CD4-positive, CD25-positive, alpha-beta regulatory T cell (primary cell): ENCODE results near the gene HK3. TPM values are rescaled to one million over a fixed set of nuclear protein-coding genes. Genes with fewer than 3 reads are reported as not detected.

Experiments
- ATAC-seq, 2 donors: fragments of 150-1000 bp; cut with Tn5 transposase; one replicate each; pipeline ENCODE4 v1.10.0; 2021; ENCODE audit warnings: low read depth in 2 of 2, moderate number of reproducible peaks in 2 of 2, moderate library complexity in 1 of 2
- DNase-seq, 3 donors: peaks; one replicate each; pipeline versions ENCODE4 v3.0.0 to v3.0.0-alpha.2; 2012 to 2022; ENCODE audit warnings: mixed read lengths in 1 of 3
- H3K27ac ChIP-seq: one replicate; pipeline ENCODE4 v1.7.0; 2013; ENCODE audit warnings: mild to moderate bottlenecking, low read length; ENCODE audit not compliant: insufficient read depth, poor library complexity, severe bottlenecking
- H3K27me3 ChIP-seq: one replicate; pipeline ENCODE4 v1.7.0; 2013; ENCODE audit warnings: low read length; ENCODE audit not compliant: control insufficient read depth, insufficient read depth
- H3K36me3 ChIP-seq: one replicate; pipeline ENCODE4 v1.7.0; 2013; ENCODE audit warnings: mild to moderate bottlenecking, low read length, moderate library complexity; ENCODE audit not compliant: control insufficient read depth, insufficient read depth
- H3K4me1 ChIP-seq: 2 replicates; pipeline ENCODE4 v1.7.0; 2013; ENCODE audit warnings: mild to moderate bottlenecking, low read length; ENCODE audit not compliant: insufficient read depth, control insufficient read depth, poor library complexity, severe bottlenecking
- H3K4me3 ChIP-seq: one replicate; pipeline ENCODE4 v1.7.0; 2013; ENCODE audit warnings: low read depth, mild to moderate bottlenecking, low read length, moderate library complexity
- H3K9me3 ChIP-seq, 2 experiments: 1 replicate in 1 of 2; 2 replicates in 1 of 2; pipeline ENCODE4 v1.7.0; 2013; ENCODE audit warnings: low read length in 2 of 2, mild to moderate bottlenecking in 1 of 2, moderate library complexity in 1 of 2; ENCODE audit not compliant: control insufficient read depth in 2 of 2
- H3K27ac Mint-ChIP-seq, 3 donors: one replicate each; pipeline ENCODE4 v1.8.0; 2020 to 2022; ENCODE audit warnings: mild to moderate bottlenecking in 3 of 3, mixed read lengths in 3 of 3, moderate library complexity in 2 of 3
- H3K27me3 Mint-ChIP-seq: one replicate; pipeline ENCODE4 v1.8.0; 2022; ENCODE audit warnings: mild to moderate bottlenecking, mixed read lengths
- H3K36me3 Mint-ChIP-seq: one replicate; pipeline ENCODE4 v1.8.0; 2020; ENCODE audit warnings: mixed read lengths
- H3K4me1 Mint-ChIP-seq, 4 donors: one replicate each; pipeline ENCODE4 v1.8.0; 2020 to 2022; ENCODE audit warnings: mixed read lengths in 4 of 4, mild to moderate bottlenecking in 1 of 4
- H3K4me3 Mint-ChIP-seq, 4 donors: one replicate each; pipeline ENCODE4 v1.8.0; 2020 to 2022; ENCODE audit warnings: mild to moderate bottlenecking in 4 of 4, mixed read lengths in 4 of 4, moderate library complexity in 3 of 4
- H3K9me3 Mint-ChIP-seq, 7 donors: one replicate each; pipeline ENCODE4 v1.8.0; 2020 to 2022; ENCODE audit warnings: mixed read lengths in 7 of 7, mild to moderate bottlenecking in 3 of 7, moderate library complexity in 2 of 7
- polyA plus RNA-seq, 4 donors: library from polyadenylated mRNA; unstranded; fragments of 300-500 nt; fragmentation: Illumina TruSeq; gene quantifications; one replicate each; pipeline ENCODE4 v1.2.3, GENCODE V29; 2021
- total RNA-seq: library from RNA; stranded (reverse); gene quantifications from one replicate; pipeline ENCODE4 v1.2.3, GENCODE V29; 2022

Gene HK3
- total and polyA plus RNA-seq, 5 donors from 2014 or later, result 0.09 to 0.33 (median 0.23) TPM; not detected in 1

DNA sequence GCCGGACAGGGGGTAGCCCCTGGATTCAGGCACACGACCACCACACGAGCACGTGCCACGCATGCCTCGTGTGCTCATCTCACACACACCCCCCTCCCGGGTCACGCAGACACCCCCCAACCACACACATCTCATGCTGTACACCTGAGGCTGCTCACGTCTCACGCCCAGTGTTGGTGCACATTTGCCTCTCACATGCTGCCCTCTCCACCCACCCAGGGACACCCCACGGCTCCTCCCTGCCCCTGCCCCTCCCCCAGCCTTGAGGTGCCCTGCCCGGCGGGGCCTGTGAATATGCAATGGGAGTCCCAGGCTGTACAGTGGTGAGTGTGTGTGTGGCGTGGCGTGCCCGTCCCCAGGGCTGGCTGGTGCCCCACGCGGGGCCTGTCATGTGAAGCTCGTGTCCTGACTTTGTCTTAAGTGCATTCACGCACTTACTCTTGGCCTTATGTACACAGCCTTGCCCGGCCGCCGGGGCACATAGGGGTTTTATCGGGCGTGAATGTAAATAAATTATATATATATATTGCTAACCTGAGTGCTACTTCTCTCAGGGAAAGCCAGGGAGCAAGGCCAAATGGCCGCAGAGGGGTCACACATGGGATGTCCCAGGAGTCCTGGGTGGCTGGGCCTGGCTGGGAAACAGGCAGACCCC, 18.7 kb downstream of the HK3 start:
- Mint-ChIP-seq H3K27me3 (peaks cover 12% of the 10 kb centered on the region), H3K4me1 (peaks cover 0 to 10% (median 5%) of the 10 kb centered on the region in 4 donors), H3K27ac (no peak overlapping the region), H3K9me3 (no peaks in the 10 kb centered on the region), H3K36me3 (no peaks in the 10 kb centered on the region), H3K4me3 (no peak overlapping the region)
- peaks cover 2% of the 10 kb centered on the region for H3K4me1 ChIP-seq
- H3K4me3 ChIP-seq, result no peak overlapping the region
- H3K9me3 ChIP-seq, result no peaks in the 10 kb centered on the region
- H3K27me3 ChIP-seq, result no peaks in the 10 kb centered on the region
- ATAC-seq (no peak), DNase-seq (no peak)
- no peak overlapping the region for H3K27ac ChIP-seq
- no peaks in the 10 kb centered on the region for H3K36me3 ChIP-seq

DNA sequence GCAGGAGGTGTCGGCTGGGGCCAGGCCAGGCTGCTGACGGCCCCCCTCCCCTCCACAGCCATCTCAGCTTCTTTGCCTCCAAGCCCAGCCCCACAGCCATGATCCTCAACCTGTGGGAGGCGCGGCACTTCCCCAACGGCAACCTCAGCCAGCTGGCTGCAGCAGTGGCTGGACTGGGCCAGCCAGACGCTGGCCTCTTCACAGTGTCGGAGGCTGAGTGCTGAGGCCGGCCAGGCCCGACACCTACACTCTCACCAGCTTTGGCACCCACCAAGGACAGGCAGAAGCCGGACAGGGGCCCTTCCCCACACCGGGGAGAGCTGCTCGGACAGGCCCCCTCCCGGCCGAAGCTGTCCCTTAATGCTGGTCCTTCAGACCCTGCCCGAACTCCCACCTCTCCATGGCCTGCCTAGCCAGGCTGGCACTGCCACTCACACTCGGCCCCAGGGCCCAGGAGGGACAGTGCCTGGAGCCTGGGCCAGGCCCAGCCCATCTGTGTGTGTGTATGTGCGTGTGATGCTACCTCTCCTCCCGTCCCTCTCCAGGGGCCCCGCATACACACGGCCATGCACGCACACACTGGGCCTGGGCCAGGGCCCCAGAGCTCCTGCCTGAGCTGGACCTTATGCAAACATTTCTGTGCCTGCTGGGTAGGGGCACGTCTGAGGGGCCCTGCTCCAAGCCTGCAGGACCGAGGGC, 19.3 kb downstream of the HK3 start:
- H3K4me1 ChIP-seq, result peaks cover 2% of the 10 kb centered on the region
- ATAC-seq (no peak), DNase-seq (no peak)
- no peak overlapping the region for H3K27ac ChIP-seq
- no peaks in the 10 kb centered on the region for H3K9me3 ChIP-seq
- Mint-ChIP-seq H3K4me3 (no peak overlapping the region), H3K36me3 (no peaks in the 10 kb centered on the region), H3K27ac (no peak overlapping the region), H3K4me1 (peaks cover 0 to 11% (median 6%) of the 10 kb centered on the region in 4 donors), H3K9me3 (no peaks in the 10 kb centered on the region), H3K27me3 (peaks cover 14% of the 10 kb centered on the region)
- no peaks in the 10 kb centered on the region for H3K27me3 ChIP-seq
- no peaks in the 10 kb centered on the region for H3K36me3 ChIP-seq
- H3K4me3 ChIP-seq, result no peak overlapping the region

DNA sequence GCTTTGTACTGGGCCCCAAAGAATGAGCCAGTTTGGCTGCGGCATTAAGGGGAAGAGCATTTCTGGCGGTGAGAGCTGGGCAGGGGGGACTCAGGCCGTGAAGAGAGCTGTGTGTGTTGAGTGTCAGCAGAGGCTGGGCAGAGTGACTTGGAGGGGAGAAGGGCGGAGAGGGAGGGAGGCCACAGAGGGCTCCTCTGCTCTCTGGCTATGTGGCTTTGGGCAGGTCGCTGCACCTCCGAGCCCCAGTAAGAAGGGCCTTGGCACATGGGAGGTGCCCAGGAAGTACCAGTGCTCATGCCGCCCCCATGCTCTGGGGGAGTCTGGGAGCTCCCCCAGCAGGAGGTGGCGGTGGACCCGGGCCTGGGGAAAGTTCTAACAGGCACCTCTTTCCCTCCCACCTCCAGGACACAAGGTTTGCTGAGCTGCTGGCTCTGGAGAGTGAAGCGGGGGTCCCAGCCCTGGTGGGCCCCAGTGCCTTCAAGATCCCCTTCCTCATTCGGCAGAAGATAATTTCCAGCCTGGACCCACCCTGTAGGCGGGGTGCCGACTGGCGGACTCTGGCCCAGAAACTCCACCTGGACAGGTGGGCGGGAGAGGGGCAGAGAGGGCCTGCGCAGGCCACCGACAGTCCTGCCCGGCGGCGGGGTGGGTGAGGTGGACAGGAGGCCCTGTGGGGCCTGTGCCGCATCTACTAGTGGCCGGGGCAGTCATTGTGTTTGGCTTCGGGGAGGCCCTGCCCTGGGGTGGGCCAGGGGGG, 20.1 kb downstream of the HK3 start:
- no peaks in the 10 kb centered on the region for H3K27me3 ChIP-seq
- no peak overlapping the region for H3K27ac Mint-ChIP-seq

DNA sequence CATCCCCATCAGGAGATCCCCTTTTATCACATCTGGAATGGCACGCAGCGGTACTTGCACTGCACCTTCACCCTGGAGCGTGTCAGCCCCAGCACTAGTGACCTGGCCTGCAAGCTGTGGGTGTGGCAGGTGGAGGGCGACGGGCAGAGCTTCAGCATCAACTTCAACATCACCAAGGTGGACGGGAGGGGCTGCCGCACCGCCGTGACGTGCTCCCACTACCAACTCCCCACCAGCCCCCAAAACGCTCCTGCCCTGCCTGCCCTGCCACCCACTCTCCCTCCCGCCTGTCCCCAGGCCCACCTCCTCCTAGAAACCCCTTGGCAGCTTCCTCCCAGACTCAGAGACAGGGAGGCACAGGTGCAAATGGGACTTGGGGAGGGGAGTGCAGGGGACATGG, 20.7 kb downstream of the HK3 start:
- ATAC-seq (no peak), DNase-seq (no peak)
- H3K36me3 ChIP-seq, result no peaks in the 10 kb centered on the region
- no peaks in the 10 kb centered on the region for H3K36me3 Mint-ChIP-seq
- H3K9me3 ChIP-seq, result no peaks in the 10 kb centered on the region
- H3K4me1 Mint-ChIP-seq, result peaks cover 0 to 11% (median 6%) of the 10 kb centered on the region in 4 donors
- H3K4me3 Mint-ChIP-seq, result no peak overlapping the region
- H3K27me3 ChIP-seq, result no peaks in the 10 kb centered on the region
- H3K27ac ChIP-seq, result no peak overlapping the region
- H3K4me1 ChIP-seq, result peaks cover 2% of the 10 kb centered on the region
- no peak overlapping the region for H3K4me3 ChIP-seq
- H3K9me3 Mint-ChIP-seq, result peaks cover 0 to 2% (median 0%) of the 10 kb centered on the region in 7 donors
- H3K27me3 Mint-ChIP-seq, result peaks cover 14% of the 10 kb centered on the region
- H3K27ac Mint-ChIP-seq, result no peak overlapping the region

More for the DNA sequence above, 20.1 kb downstream of the HK3 start:
- H3K4me1 ChIP-seq, result peaks cover 2% of the 10 kb centered on the region
- no peaks in the 10 kb centered on the region for H3K9me3 ChIP-seq
- no peak for DNase-seq
- H3K27me3 Mint-ChIP-seq, result peaks cover 14% of the 10 kb centered on the region
- no peak overlapping the region for H3K4me3 ChIP-seq
- no peaks in the 10 kb centered on the region for H3K36me3 ChIP-seq
- no peak overlapping the region for H3K27ac ChIP-seq
- ATAC-seq, result no peak
- no peak overlapping the region for H3K4me3 Mint-ChIP-seq
- H3K36me3 Mint-ChIP-seq, result no peaks in the 10 kb centered on the region
- peaks cover 0 to 11% (median 6%) of the 10 kb centered on the region in 4 donors for H3K4me1 Mint-ChIP-seq
- no peaks in the 10 kb centered on the region for H3K9me3 Mint-ChIP-seq

DNA sequence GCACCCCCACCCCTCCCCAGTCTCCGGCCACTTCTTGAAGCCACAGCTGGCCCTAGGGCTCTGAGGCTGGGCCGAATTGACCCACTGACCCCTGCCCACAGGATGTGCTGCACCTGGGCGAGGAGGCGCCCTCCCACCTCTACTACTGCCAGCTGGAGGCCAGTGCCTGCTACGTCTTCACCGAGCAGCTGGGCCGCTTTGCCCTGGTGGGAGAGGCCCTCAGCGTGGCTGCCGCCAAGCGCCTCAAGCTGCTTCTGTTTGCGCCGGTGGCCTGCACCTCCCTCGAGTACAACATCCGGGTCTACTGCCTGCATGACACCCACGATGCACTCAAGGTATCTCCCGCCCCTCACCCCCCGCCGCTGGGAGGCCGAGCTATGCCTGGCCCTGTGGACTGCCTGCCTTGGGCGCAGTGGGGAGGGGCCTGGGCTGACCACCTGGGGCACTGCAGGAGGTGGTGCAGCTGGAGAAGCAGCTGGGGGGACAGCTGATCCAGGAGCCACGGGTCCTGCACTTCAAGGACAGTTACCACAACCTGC, 21.3 kb downstream of the HK3 start:
- Mint-ChIP-seq H3K4me1 (peaks cover 0 to 11% (median 6%) of the 10 kb centered on the region in 4 donors), H3K4me3 (no peak overlapping the region), H3K27ac (no peak overlapping the region), H3K9me3 (peaks cover 0 to 2% (median 0%) of the 10 kb centered on the region in 7 donors), H3K36me3 (no peaks in the 10 kb centered on the region), H3K27me3 (peaks cover 14% of the 10 kb centered on the region)
- no peak overlapping the region for H3K27ac ChIP-seq
- H3K9me3 ChIP-seq, result no peaks in the 10 kb centered on the region
- peaks cover 2% of the 10 kb centered on the region for H3K4me1 ChIP-seq
- H3K36me3 ChIP-seq, result no peaks in the 10 kb centered on the region
- no peak for DNase-seq
- H3K27me3 ChIP-seq, result no peaks in the 10 kb centered on the region
- H3K4me3 ChIP-seq, result no peak overlapping the region
- ATAC-seq, result no peak

DNA sequence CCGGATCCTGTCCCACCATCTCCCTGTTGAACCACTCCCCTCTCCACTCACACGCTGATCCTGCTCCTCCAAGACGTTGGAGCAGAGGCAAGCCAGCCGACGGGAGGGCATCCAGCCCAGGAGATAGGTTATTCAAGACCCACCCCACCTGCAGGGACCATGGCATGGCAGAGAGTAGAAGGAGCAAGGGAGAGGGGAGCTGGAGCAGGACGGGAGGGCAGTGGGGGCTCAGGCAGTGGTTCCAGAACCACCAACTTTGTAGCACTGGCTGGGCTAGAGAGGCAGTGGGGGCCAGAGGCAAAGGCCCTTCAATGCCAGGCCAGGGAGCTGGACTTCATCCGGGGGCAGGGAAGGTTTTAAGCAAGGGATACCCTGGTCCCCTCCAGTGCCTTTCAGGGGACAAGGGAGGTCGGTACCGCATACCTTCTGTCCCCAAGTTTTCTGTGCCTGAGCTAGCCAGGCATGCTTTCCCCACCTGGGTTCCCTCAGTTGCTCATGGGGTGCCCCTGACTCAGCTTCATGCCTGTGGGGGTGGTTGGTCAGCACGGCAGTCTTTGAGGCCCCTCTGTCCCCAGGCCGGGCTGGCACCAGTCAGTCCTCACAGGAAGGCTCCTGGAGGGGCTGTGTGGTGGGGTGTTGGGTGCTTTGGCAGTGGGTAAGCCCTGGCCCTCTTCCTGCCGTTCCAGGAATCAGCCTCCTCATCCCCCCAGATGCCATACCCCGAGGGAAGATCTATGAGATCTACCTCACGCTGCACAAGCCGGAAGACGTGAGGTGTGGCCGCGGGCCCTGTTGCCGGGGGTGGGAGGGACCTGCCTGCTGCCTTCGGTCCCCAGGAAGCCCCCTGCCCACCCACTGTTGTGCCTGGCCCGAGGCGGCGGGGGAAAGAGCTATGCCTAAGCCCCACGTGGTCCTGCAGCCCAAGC, 22.4 kb downstream of the HK3 start:
- H3K4me3 Mint-ChIP-seq, result peak overlapping the region in 1 of 4 donors; percentile 24
- no peak for DNase-seq

More for the DNA sequence above, 22.4 kb downstream of the HK3 start:
- Mint-ChIP-seq H3K27me3 (peaks cover 9% of the 10 kb centered on the region), H3K36me3 (no peaks in the 10 kb centered on the region), H3K4me1 (peaks cover 0 to 11% (median 6%) of the 10 kb centered on the region in 4 donors), H3K9me3 (peaks cover 0 to 2% (median 0%) of the 10 kb centered on the region in 7 donors), H3K27ac (no peak overlapping the region)
- Histone ChIP-seq H3K4me3 (no peak overlapping the region), H3K27ac (no peak overlapping the region), H3K9me3 (no peaks in the 10 kb centered on the region), H3K27me3 (no peaks in the 10 kb centered on the region), H3K4me1 (peaks cover 2% of the 10 kb centered on the region), H3K36me3 (no peaks in the 10 kb centered on the region)
- ATAC-seq, result no peak
